ENCODE measurements around the gene PLK3. TPM values are rescaled to one million over a fixed set of nuclear protein-coding genes. Genes with fewer than 3 reads are reported as not detected.

PLK3 gene
- total RNA-seq, 1 donor from 2014 or later, result 17.2 TPM

DNA sequence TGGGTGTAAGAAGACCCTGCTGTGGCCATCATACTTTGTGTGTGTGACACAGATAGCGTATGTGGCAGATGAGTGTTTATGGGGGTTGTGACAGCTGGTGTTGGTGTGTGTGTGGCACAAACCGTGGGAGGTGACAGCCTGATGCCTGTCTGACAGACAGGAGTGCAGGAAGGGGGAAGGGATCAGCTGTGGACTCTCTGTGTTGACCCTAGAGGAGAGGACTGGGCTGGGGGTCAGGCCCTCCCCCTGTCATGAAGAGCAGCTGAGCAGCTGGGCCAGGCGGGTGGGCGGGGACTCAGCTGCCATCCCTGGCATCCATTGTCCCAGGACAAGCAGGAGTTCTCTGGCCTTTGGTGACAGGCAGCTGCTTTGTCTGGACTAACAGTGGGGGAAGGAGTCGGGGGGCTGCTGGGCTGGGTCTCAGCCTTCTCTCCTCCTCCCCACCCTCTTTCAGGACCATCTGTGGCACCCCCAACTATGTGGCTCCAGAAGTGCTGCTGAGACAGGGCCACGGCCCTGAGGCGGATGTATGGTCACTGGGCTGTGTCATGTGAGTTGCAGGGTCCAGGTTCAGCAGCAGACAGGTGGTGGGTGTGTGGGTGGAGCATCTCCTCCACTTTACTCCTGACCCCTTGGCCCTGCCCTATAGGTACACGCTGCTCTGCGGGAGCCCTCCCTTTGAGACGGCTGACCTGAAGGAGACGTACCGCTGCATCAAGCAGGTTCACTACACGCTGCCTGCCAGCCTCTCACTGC lies 2.3 kb downstream of the PLK3 start:
- Mint-ChIP-seq H3K27me3 (ENCODE audit: unreplicated experiment) (peaks cover 19% of the 10 kb centered on the region), H3K9me3 (ENCODE audit: unreplicated experiment) (no peaks in the 10 kb centered on the region), H3K4me1 (ENCODE audit: unreplicated experiment) (peaks cover 32% of the 10 kb centered on the region), H3K4me3 (ENCODE audit: unreplicated experiment) (peak overlapping the region; percentile 65), H3K36me3 (ENCODE audit: low read depth, unreplicated experiment) (peaks cover 23% of the 10 kb centered on the region), H3K27ac (ENCODE audit: unreplicated experiment) (peak overlapping the region; percentile 45)
- TF ChIP-seq, protein P1, sequence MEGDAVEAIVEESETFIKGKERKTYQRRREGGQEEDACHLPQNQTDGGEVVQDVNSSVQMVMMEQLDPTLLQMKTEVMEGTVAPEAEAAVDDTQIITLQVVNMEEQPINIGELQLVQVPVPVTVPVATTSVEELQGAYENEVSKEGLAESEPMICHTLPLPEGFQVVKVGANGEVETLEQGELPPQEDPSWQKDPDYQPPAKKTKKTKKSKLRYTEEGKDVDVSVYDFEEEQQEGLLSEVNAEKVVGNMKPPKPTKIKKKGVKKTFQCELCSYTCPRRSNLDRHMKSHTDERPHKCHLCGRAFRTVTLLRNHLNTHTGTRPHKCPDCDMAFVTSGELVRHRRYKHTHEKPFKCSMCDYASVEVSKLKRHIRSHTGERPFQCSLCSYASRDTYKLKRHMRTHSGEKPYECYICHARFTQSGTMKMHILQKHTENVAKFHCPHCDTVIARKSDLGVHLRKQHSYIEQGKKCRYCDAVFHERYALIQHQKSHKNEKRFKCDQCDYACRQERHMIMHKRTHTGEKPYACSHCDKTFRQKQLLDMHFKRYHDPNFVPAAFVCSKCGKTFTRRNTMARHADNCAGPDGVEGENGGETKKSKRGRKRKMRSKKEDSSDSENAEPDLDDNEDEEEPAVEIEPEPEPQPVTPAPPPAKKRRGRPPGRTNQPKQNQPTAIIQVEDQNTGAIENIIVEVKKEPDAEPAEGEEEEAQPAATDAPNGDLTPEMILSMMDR (IDR thresholded peaks at IDR 0.05; ENCODE audit: unreplicated experiment), result no peak
- no peak for DNase-seq (ENCODE audit: low spot score)

DNA sequence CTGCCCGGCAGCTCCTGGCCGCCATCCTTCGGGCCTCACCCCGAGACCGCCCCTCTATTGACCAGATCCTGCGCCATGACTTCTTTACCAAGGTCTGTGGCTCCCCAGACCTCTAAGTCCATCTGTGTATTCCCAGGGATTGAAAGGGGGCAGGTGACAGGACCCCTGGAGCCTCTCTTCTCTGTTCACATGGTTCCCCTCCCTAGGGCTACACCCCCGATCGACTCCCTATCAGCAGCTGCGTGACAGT lies 2.8 kb downstream of the PLK3 start:
- no peak for DNase-seq (ENCODE audit: low spot score)
- peaks cover 23% of the 10 kb centered on the region for H3K36me3 Mint-ChIP-seq (ENCODE audit: low read depth, unreplicated experiment)
- peak overlapping the region; percentile 43 for H3K4me3 Mint-ChIP-seq (ENCODE audit: unreplicated experiment)
- TF ChIP-seq, protein P1 (IDR thresholded peaks at IDR 0.05; ENCODE audit: unreplicated experiment), result no peak
- no peaks in the 10 kb centered on the region for H3K9me3 Mint-ChIP-seq (ENCODE audit: unreplicated experiment)
- H3K27me3 Mint-ChIP-seq (ENCODE audit: unreplicated experiment), result peaks cover 23% of the 10 kb centered on the region
- peaks cover 37% of the 10 kb centered on the region for H3K4me1 Mint-ChIP-seq (ENCODE audit: unreplicated experiment)
- no peak overlapping the region for H3K27ac Mint-ChIP-seq (ENCODE audit: unreplicated experiment)

DNA sequence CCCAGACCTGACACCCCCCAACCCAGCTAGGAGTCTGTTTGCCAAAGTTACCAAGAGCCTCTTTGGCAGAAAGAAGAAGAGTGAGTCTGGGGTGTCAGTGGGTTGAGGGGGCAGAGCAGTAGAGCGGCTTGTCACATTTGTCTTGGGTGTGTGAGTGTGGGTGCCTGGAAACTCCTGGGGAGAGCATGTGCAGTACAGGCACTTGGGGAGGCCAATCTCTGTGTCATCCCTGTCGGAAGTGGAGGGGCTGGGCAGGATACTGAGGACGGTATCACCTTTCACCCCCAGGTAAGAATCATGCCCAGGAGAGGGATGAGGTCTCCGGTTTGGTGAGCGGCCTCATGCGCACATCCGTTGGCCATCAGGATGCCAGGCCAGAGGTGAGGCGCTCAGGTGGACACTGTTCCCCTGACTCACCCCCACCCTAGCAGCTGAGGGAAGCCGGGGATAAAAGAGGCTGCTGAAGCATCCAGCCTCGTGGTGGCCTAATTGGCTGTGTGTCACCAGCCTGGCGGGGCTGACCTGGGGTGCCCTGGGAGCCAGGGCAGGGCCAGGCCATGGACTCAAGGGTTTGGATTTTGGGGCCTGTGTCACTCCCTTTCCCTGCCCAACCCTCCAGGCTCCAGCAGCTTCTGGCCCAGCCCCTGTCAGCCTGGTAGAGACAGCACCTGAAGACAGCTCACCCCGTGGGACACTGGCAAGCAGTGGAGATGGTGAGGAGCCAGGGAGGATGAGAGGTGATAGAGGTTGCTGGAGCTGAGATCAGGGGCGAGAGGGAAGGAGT lies 3.3 kb downstream of the PLK3 start:
- TF ChIP-seq, protein P1 (IDR thresholded peaks at IDR 0.05; ENCODE audit: unreplicated experiment), result no peak
- H3K27me3 Mint-ChIP-seq (ENCODE audit: unreplicated experiment), result peaks cover 25% of the 10 kb centered on the region
- H3K9me3 Mint-ChIP-seq (ENCODE audit: unreplicated experiment), result no peaks in the 10 kb centered on the region
- H3K27ac Mint-ChIP-seq (ENCODE audit: unreplicated experiment), result no peak overlapping the region
- DNase-seq (ENCODE audit: low spot score), result no peak
- peaks cover 42% of the 10 kb centered on the region for H3K4me1 Mint-ChIP-seq (ENCODE audit: unreplicated experiment)
- peak overlapping the region; percentile 43 for H3K4me3 Mint-ChIP-seq (ENCODE audit: unreplicated experiment)
- peaks cover 23% of the 10 kb centered on the region for H3K36me3 Mint-ChIP-seq (ENCODE audit: low read depth, unreplicated experiment)

DNA sequence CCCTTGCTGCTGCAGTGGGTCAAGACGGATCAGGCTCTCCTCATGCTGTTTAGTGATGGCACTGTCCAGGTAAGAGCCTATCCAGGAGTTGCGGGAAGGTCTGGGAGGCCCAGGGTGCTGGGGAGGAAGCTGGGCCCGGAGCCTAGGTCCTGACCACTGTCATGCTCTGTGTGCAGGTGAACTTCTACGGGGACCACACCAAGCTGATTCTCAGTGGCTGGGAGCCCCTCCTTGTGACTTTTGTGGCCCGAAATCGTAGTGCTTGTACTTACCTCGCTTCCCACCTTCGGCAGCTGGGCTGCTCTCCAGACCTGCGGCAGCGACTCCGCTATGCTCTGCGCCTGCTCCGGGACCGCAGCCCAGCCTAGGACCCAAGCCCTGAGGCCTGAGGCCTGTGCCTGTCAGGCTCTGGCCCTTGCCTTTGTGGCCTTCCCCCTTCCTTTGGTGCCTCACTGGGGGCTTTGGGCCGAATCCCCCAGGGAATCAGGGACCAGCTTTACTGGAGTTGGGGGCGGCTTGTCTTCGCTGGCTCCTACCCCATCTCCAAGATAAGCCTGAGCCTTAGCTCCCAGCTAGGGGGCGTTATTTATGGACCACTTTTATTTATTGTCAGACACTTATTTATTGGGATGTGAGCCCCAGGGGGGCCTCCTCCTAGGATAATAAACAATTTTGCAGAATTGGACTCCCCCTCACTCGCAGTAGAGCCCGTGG lies 5.3 kb downstream of the PLK3 start:
- peaks cover 35% of the 10 kb centered on the region for H3K27me3 Mint-ChIP-seq (ENCODE audit: unreplicated experiment)
- H3K4me1 Mint-ChIP-seq (ENCODE audit: unreplicated experiment), result peaks cover 53% of the 10 kb centered on the region
- TF ChIP-seq, protein P1 (IDR thresholded peaks at IDR 0.05; ENCODE audit: unreplicated experiment), result no peak
- H3K9me3 Mint-ChIP-seq (ENCODE audit: unreplicated experiment), result no peaks in the 10 kb centered on the region
- peaks cover 23% of the 10 kb centered on the region for H3K36me3 Mint-ChIP-seq (ENCODE audit: low read depth, unreplicated experiment)
- peak overlapping the region; percentile 36 for H3K27ac Mint-ChIP-seq (ENCODE audit: unreplicated experiment)
- peak overlapping the region; percentile 69 for H3K4me3 Mint-ChIP-seq (ENCODE audit: unreplicated experiment)
- no peak for DNase-seq (ENCODE audit: low spot score)

All from endothelial cell (in vitro differentiated cells).